ENCODE data around the gene IER5. TPM values are rescaled to one million over a fixed set of nuclear protein-coding genes. Genes with fewer than 3 reads are reported as not detected.

IER5 gene
- total RNA-seq, 1 experiment from 2014 or later, result 9.4 TPM

- no peaks in the 10 kb centered on the region for H3K27me3 ChIP-seq (replicated peaks; ENCODE audit: control insufficient read depth, insufficient read depth, low read length)
- ChIA-PET POLR2A (interaction anchor here (0.7 kb wide), 1 partner anchor 25 kb away, joined by 3 read pairs; no protein-coding TSS in a partner anchor), CTCF (interaction anchor here (0.6 kb wide), 1 partner anchor 56 kb away, joined by 3 read pairs; no protein-coding TSS in a partner anchor)
- Mint-ChIP-seq H3K27ac (ENCODE audit: unreplicated experiment) (no peak overlapping the region), H3K4me3 (ENCODE audit: unreplicated experiment) (no peak overlapping the region), H3K4me1 (ENCODE audit: low read depth, unreplicated experiment) (peaks cover 8% of the 10 kb centered on the region), H3K27me3 (ENCODE audit: insufficient read depth, unreplicated experiment) (no peaks in the 10 kb centered on the region), H3K36me3 (ENCODE audit: insufficient read depth, unreplicated experiment) (no peaks in the 10 kb centered on the region), H3K9me3 (ENCODE audit: unreplicated experiment) (peaks cover 9% of the 10 kb centered on the region)
- no peak for TF ChIP-seq CTCF (IDR thresholded peaks at IDR 0.05; ENCODE audit: insufficient read depth in 1 of 2, low read depth in 1 of 2, low read length in 1 of 2, severe bottlenecking in 1 of 2, unreplicated experiment in 1 of 2)
- H3K9me3 ChIP-seq, result no peaks in the 10 kb centered on the region; the same call in 1 of the 2 replicates
- no peaks in the 10 kb centered on the region; the same call in 1 of the 2 replicates for H3K4me1 ChIP-seq
- H3K36me3 ChIP-seq (ENCODE audit: control insufficient read depth, insufficient read depth, low read length), result no peaks in the 10 kb centered on the region
- intact Hi-C loops (cut with micrococcal nuclease; ENCODE audit: unreplicated experiment), result no loop called here
- H3K4me3 ChIP-seq (ENCODE audit: low read depth, low read length), result no peak overlapping the region
- no peak for DNase-seq
- no TSS peak for BruUV-seq (replicated peaks)
Measured at GRCh38 chr1:181079382-181079781, 9.1 kb upstream of the IER5 start.

GRCh38 chr1:181079920-181080319 lies 8.6 kb upstream of the IER5 start:
- no peak for TF ChIP-seq CTCF (IDR thresholded peaks at IDR 0.05; ENCODE audit: insufficient read depth in 1 of 2, low read depth in 1 of 2, low read length in 1 of 2, severe bottlenecking in 1 of 2, unreplicated experiment in 1 of 2)
- DNase-seq, result no peak
- H3K4me1 Mint-ChIP-seq (ENCODE audit: low read depth, unreplicated experiment), result peaks cover 8% of the 10 kb centered on the region
- Histone ChIP-seq H3K4me3 (ENCODE audit: low read depth, low read length) (no peak overlapping the region), H3K4me1 (no peaks in the 10 kb centered on the region; the same call in 1 of the 2 replicates), H3K36me3 (ENCODE audit: control insufficient read depth, insufficient read depth, low read length) (no peaks in the 10 kb centered on the region), H3K9me3 (no peaks in the 10 kb centered on the region), H3K27me3 (replicated peaks; ENCODE audit: control insufficient read depth, insufficient read depth, low read length) (no peaks in the 10 kb centered on the region)
- no peaks in the 10 kb centered on the region for H3K36me3 Mint-ChIP-seq (ENCODE audit: insufficient read depth, unreplicated experiment)
- no TSS peak for BruUV-seq (replicated peaks)
- CTCF ChIA-PET, result no interaction called here
- H3K4me3 Mint-ChIP-seq (ENCODE audit: unreplicated experiment), result no peak overlapping the region
- H3K9me3 Mint-ChIP-seq (ENCODE audit: unreplicated experiment), result peaks cover 3% of the 10 kb centered on the region
- POLR2A ChIA-PET, result no interaction called here
- intact Hi-C loops (cut with micrococcal nuclease; ENCODE audit: unreplicated experiment), result no loop called here
- no peak overlapping the region for H3K27ac Mint-ChIP-seq (ENCODE audit: unreplicated experiment)
- no peaks in the 10 kb centered on the region for H3K27me3 Mint-ChIP-seq (ENCODE audit: insufficient read depth, unreplicated experiment)

GRCh38 chr1:181080556-181080955 lies 7.9 kb upstream of the IER5 start:
- no peaks in the 10 kb centered on the region for H3K36me3 Mint-ChIP-seq (ENCODE audit: insufficient read depth, unreplicated experiment)
- H3K4me1 Mint-ChIP-seq (ENCODE audit: low read depth, unreplicated experiment), result peaks cover 8% of the 10 kb centered on the region
- no TSS peak for BruUV-seq (replicated peaks)
- no peaks in the 10 kb centered on the region for H3K27me3 Mint-ChIP-seq (ENCODE audit: insufficient read depth, unreplicated experiment)
- Histone ChIP-seq H3K4me1 (no peaks in the 10 kb centered on the region; the same call in 1 of the 2 replicates), H3K9me3 (no peaks in the 10 kb centered on the region), H3K4me3 (ENCODE audit: low read depth, low read length) (no peak overlapping the region), H3K36me3 (ENCODE audit: control insufficient read depth, insufficient read depth, low read length) (no peaks in the 10 kb centered on the region), H3K27me3 (replicated peaks; ENCODE audit: control insufficient read depth, insufficient read depth, low read length) (no peaks in the 10 kb centered on the region)
- H3K27ac Mint-ChIP-seq (ENCODE audit: unreplicated experiment), result no peak overlapping the region
- intact Hi-C loops (cut with micrococcal nuclease; ENCODE audit: unreplicated experiment), result no loop called here
- ChIA-PET POLR2A (no interaction called here), CTCF (no interaction called here)
- no peak for TF ChIP-seq CTCF (IDR thresholded peaks at IDR 0.05; ENCODE audit: insufficient read depth in 1 of 2, low read depth in 1 of 2, low read length in 1 of 2, severe bottlenecking in 1 of 2, unreplicated experiment in 1 of 2)
- no peak for DNase-seq
- H3K4me3 Mint-ChIP-seq (ENCODE audit: unreplicated experiment), result no peak overlapping the region
- H3K9me3 Mint-ChIP-seq (ENCODE audit: unreplicated experiment), result no peaks in the 10 kb centered on the region

Data from Caco-2 (cell line).